NCI-H2029 treated with DMSO at 0.1 percent for 48 hours (cell line): ENCODE measurements around the gene PRKCA.

Experiments used
- DNase-seq: peaks from one replicate; lab custom pipeline; 2025; lab: John Stamatoyannopoulos, UW

PRKCA gene

GRCh38 chr17:66776999-66777688 lies 474.7 kb downstream of the PRKCA start:
- no peak for DNase-seq

GRCh38 chr17:66777689-66778225 lies 475.3 kb downstream of the PRKCA start:
- no peak for DNase-seq

- no peak for DNase-seq
These were observed 476.3 kb downstream of the PRKCA start for GRCh38 chr17:66778531-66779236.

- no peak for DNase-seq
These were observed 476.8 kb downstream of the PRKCA start for GRCh38 chr17:66779237-66779606.

- DNase-seq: no peak
These were observed 478.7 kb downstream of the PRKCA start for GRCh38 chr17:66781135-66781534.

- DNase-seq: no peak
These were observed 480.4 kb downstream of the PRKCA start for GRCh38 chr17:66782851-66783250.

GRCh38 chr17:66783656-66784381 lies 481.4 kb downstream of the PRKCA start:
- no peak for DNase-seq

GRCh38 chr17:66784621-66785364 lies 482.4 kb downstream of the PRKCA start:
- DNase-seq: no peak

GRCh38 chr17:66786107-66786506 lies 483.7 kb downstream of the PRKCA start:
- DNase-seq: no peak

- DNase-seq: no peak
These were observed 485.5 kb downstream of the PRKCA start for GRCh38 chr17:66787914-66788313.

GRCh38 chr17:66789093-66789492 lies 486.7 kb downstream of the PRKCA start:
- no peak for DNase-seq

GRCh38 chr17:66789961-66790437 lies 487.6 kb downstream of the PRKCA start:
- DNase-seq: no peak

GRCh38 chr17:66790501-66791061 lies 488.2 kb downstream of the PRKCA start:
- no peak for DNase-seq

- peak; percentile 67 for DNase-seq
These were observed 488.9 kb downstream of the PRKCA start for GRCh38 chr17:66791347-66791746.

GRCh38 chr17:66793814-66794213 lies 491.4 kb downstream of the PRKCA start:
- DNase-seq: no peak

- DNase-seq: no peak
These were observed 493.1 kb downstream of the PRKCA start for GRCh38 chr17:66795486-66795885.

GRCh38 chr17:66799849-66800537 lies 497.6 kb downstream of the PRKCA start:
- DNase-seq: no peak

GRCh38 chr17:66803474-66803951 lies 501.1 kb downstream of the PRKCA start:
- DNase-seq: no peak

GRCh38 chr17:66805567-66805966 lies 503.2 kb downstream of the PRKCA start:
- peak; percentile 11 for DNase-seq

- peak; percentile 38 for DNase-seq
These were observed 504.8 kb downstream of the PRKCA start for GRCh38 chr17:66807182-66807581.

- no peak for DNase-seq
These were observed 507.0 kb downstream of the PRKCA start for GRCh38 chr17:66809408-66809807.
